MM.1S (cell line): ENCODE data around the gene ZNF79.

ENCODE experiments used
- DNase-seq: peaks from one replicate; pipeline ENCODE4 v3.0.0-alpha.2; 2015
- H2AFZ ChIP-seq: fragments of 300-600 bp; sonication (generic); 2 replicates; pipeline ENCODE4 v1.6.0; 2016; ENCODE audit warnings: antibody characterized with exemption, low read length
- H3F3A ChIP-seq: fragments of 300-600 bp; sonication (generic); 2 replicates; pipeline ENCODE4 v1.6.1; 2016; ENCODE audit warnings: mild to moderate bottlenecking, antibody characterized with exemption, low read length, moderate library complexity, mixed read lengths; ENCODE audit not compliant: insufficient read depth
- H3K27ac ChIP-seq: fragments of 300-600 bp; sonication (generic); 2 replicates; pipeline ENCODE4 v1.5.1; 2016; ENCODE audit warnings: mild to moderate bottlenecking, low read length
- H3K27me3 ChIP-seq: fragments of 300-600 bp; sonication (generic); replicated peaks from 2 replicates; pipeline ENCODE4 v1.6.0; 2016; ENCODE audit warnings: low read length; ENCODE audit not compliant: insufficient read depth
- H3K36me3 ChIP-seq: fragments of 300-600 bp; sonication (generic); replicated peaks from 2 replicates; pipeline ENCODE4 v1.6.1; 2016; ENCODE audit warnings: mild to moderate bottlenecking, low read length, mixed read lengths; ENCODE audit not compliant: insufficient read depth
- H3K4me1 ChIP-seq: fragments of 300-600 bp; sonication (generic); 2 replicates; pipeline ENCODE4 v1.6.1; 2016; ENCODE audit warnings: low read length, mixed read lengths
- H3K4me2 ChIP-seq: fragments of 300-600 bp; sonication (generic); 2 replicates; pipeline ENCODE4 v1.6.0; 2016; ENCODE audit warnings: low read depth, low read length
- H3K4me3 ChIP-seq: fragments of 300-600 bp; sonication (generic); 2 replicates; pipeline ENCODE4 v1.5.1; 2016; ENCODE audit warnings: low read length, mixed read lengths
- H3K79me2 ChIP-seq: fragments of 300-600 bp; sonication (generic); 2 replicates; pipeline ENCODE4 v1.6.1; 2016; ENCODE audit warnings: mixed run types, low read length, mixed read lengths
- H3K9ac ChIP-seq: fragments of 300-600 bp; sonication (generic); 2 replicates; pipeline ENCODE4 v1.6.1; 2016; ENCODE audit warnings: low read length, mixed read lengths
- H3K9me2 ChIP-seq: fragments of 300-600 bp; sonication (generic); replicated peaks from 2 replicates; pipeline ENCODE4 v1.6.1; 2016; ENCODE audit warnings: mild to moderate bottlenecking, low read length, mixed read lengths; ENCODE audit not compliant: insufficient read depth
- H3K9me3 ChIP-seq: fragments of 300-600 bp; sonication (generic); replicated peaks from 2 replicates; pipeline ENCODE4 v1.6.1; 2016; ENCODE audit warnings: mild to moderate bottlenecking, low read length, mixed read lengths; ENCODE audit not compliant: insufficient read depth
- H4K20me1 ChIP-seq: fragments of 300-600 bp; sonication (generic); 2 replicates; pipeline ENCODE4 v1.6.1; 2016; ENCODE audit warnings: mild to moderate bottlenecking, low read length, moderate library complexity, mixed read lengths; ENCODE audit not compliant: insufficient read depth
- CTCF ChIP-seq: fragments of 300-600 bp; sonication (generic); IDR thresholded peaks from 2 replicates; pipeline ENCODE4 v1.5.1; 2016; ENCODE audit warnings: antibody characterized with exemption, low read length, mixed read lengths
- EZH2 ChIP-seq: fragments of 300-600 bp; sonication (generic); optimal IDR thresholded peaks from 2 replicates; pipeline ENCODE3; 2017; ENCODE audit warnings: low read depth, mild to moderate bottlenecking, antibody characterized with exemption, low read length, mixed read lengths
- EZH2phosphoT487 ChIP-seq: fragments of 300-600 bp; sonication (generic); IDR thresholded peaks from 2 replicates; pipeline ENCODE4 v1.6.1; 2018; ENCODE audit warnings: antibody characterized with exemption, low read length

ZNF79 gene

GRCh38 chr9:127384016-127384730, 40.0 kb upstream of the ZNF79 start:
- DNase-seq, result no peak
- no peak overlapping the region for H3K4me2 ChIP-seq
- no peaks in the 10 kb centered on the region for H3K36me3 ChIP-seq

GRCh38 chr9:127384901-127385300, 39.3 kb upstream of the ZNF79 start:
- no peaks in the 10 kb centered on the region for H3K9me2 ChIP-seq
- H3K36me3 ChIP-seq, result no peaks in the 10 kb centered on the region
- H3K9me3 ChIP-seq, result no peaks in the 10 kb centered on the region
- H2AFZ ChIP-seq, result no peak overlapping the region
- H3K4me2 ChIP-seq, result no peak overlapping the region
- no peak overlapping the region for H3K4me3 ChIP-seq
- TF ChIP-seq EZH2phosphoT487 (no peak), EZH2 (no peak), CTCF (no peak)
- H3K27me3 ChIP-seq, result no peaks in the 10 kb centered on the region
- H3F3A ChIP-seq, result no peaks in the 10 kb centered on the region
- no peak overlapping the region for H3K9ac ChIP-seq
- H3K27ac ChIP-seq, result no peak overlapping the region
- H3K4me1 ChIP-seq, result peaks cover 4% of the 10 kb centered on the region; the same call in 1 of the 2 replicates
- no peaks in the 10 kb centered on the region for H3K79me2 ChIP-seq
- no peak for DNase-seq
- H4K20me1 ChIP-seq, result no peaks in the 10 kb centered on the region

More at GRCh38 chr9:127384016-127384730, 40.0 kb upstream of the ZNF79 start:
- no peaks in the 10 kb centered on the region for H3F3A ChIP-seq
- TF ChIP-seq CTCF, result no peak
- no peak for TF ChIP-seq EZH2phosphoT487
- no peak for TF ChIP-seq EZH2
- no peaks in the 10 kb centered on the region for H3K9me2 ChIP-seq
- H3K4me3 ChIP-seq, result no peak overlapping the region
- H3K4me1 ChIP-seq, result peaks cover 4% of the 10 kb centered on the region; the same call in 1 of the 2 replicates
- no peaks in the 10 kb centered on the region for H3K9me3 ChIP-seq
- no peaks in the 10 kb centered on the region for H3K27me3 ChIP-seq
- no peaks in the 10 kb centered on the region for H3K79me2 ChIP-seq
- no peak overlapping the region for H3K27ac ChIP-seq
- H2AFZ ChIP-seq, result no peak overlapping the region
- no peaks in the 10 kb centered on the region for H4K20me1 ChIP-seq
- no peak overlapping the region for H3K9ac ChIP-seq

GRCh38 chr9:127386249-127386648, 37.9 kb upstream of the ZNF79 start:
- H3K9me3 ChIP-seq, result no peaks in the 10 kb centered on the region
- H4K20me1 ChIP-seq, result no peaks in the 10 kb centered on the region
- H3K9ac ChIP-seq, result no peak overlapping the region
- no peaks in the 10 kb centered on the region for H3F3A ChIP-seq
- H3K9me2 ChIP-seq, result no peaks in the 10 kb centered on the region
- no peaks in the 10 kb centered on the region for H3K36me3 ChIP-seq
- TF ChIP-seq EZH2 (no peak), EZH2phosphoT487 (no peak), CTCF (no peak)
- H3K27me3 ChIP-seq, result no peaks in the 10 kb centered on the region
- no peak for DNase-seq
- no peak overlapping the region for H3K4me3 ChIP-seq
- no peaks in the 10 kb centered on the region for H3K79me2 ChIP-seq
- peaks cover 4% of the 10 kb centered on the region; the same call in 1 of the 2 replicates for H3K4me1 ChIP-seq
- no peak overlapping the region for H3K4me2 ChIP-seq
- H2AFZ ChIP-seq, result no peak overlapping the region
- H3K27ac ChIP-seq, result no peak overlapping the region
